HG02840 (cell line): ENCODE data around the gene TPSD1.
"Not testable (repeated sequence)": the region's sequence is repeated elsewhere in the genome, so short reads cannot be mapped to it uniquely, and the experiment has no call there.

Experiments
- ATAC-seq: cut with Tn5 transposase; IDR thresholded peaks from one replicate; pipeline ENCODE4 v1.9.1; 2021; ENCODE audit warnings: mild to moderate bottlenecking, moderate library complexity, moderate number of reproducible peaks; ENCODE audit not compliant: unreplicated experiment, low FRiP score

TPSD1 gene

DNA sequence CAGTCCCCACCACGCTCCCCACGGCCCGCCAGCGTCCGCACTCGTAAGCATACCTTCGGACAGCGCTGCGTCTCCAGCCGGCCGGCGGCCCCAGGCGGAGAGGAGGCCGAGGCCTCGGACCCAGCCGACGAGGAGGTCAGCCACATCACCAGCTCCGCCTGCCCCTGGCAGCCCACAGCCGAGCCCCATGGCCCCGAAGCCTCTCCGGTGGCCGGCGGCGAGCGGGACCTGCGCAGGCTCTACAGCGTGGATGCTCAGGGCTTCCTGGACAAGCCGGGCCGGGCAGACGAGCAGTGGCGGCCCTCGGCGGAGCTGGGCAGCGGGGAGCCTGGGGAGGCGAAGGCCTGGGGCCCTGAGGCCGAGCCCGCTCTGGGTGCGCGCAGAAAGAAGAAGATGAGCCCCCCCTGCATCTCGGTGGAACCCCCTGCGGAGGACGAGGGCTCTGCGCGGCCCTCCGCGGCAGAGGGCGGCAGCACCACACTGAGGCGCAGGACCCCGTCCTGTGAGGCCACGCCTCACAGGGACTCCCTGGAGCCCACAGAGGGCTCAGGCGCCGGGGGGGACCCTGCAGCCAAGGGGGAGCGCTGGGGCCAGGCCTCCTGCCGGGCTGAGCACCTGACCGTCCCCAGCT lies 35.7 kb upstream of the TPSD1 start:
- ATAC-seq = no peak

DNA sequence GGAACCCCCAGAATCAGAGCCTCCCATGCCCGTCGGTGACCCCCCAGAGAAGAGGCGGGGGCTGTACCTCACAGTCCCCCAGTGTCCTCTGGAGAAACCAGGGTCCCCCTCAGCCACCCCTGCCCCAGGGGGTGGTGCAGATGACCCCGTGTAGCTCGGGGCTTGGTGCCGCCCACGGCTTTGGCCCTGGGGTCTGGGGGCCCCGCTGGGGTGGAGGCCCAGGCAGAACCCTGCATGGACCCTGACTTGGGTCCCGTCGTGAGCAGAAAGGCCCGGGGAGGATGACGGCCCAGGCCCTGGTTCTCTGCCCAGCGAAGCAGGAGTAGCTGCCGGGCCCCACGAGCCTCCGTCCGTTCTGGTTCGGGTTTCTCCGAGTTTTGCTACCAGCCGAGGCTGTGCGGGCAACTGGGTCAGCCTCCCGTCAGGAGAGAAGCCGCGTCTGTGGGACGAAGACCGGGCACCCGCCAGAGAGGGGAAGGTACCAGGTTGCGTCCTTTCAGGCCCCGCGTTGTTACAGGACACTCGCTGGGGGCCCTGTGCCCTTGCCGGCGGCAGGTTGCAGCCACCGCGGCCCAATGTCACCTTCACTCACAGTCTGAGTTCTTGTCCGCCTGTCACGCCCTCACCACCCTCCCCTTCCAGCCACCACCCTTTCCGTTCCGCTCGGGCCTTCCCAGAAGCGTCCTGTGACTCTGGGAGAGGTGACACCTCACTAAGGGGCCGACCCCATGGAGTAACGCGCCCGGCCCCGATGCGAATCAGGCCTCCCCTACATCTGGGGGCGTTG lies 34.8 kb upstream of the TPSD1 start:
- ATAC-seq = no peak

DNA sequence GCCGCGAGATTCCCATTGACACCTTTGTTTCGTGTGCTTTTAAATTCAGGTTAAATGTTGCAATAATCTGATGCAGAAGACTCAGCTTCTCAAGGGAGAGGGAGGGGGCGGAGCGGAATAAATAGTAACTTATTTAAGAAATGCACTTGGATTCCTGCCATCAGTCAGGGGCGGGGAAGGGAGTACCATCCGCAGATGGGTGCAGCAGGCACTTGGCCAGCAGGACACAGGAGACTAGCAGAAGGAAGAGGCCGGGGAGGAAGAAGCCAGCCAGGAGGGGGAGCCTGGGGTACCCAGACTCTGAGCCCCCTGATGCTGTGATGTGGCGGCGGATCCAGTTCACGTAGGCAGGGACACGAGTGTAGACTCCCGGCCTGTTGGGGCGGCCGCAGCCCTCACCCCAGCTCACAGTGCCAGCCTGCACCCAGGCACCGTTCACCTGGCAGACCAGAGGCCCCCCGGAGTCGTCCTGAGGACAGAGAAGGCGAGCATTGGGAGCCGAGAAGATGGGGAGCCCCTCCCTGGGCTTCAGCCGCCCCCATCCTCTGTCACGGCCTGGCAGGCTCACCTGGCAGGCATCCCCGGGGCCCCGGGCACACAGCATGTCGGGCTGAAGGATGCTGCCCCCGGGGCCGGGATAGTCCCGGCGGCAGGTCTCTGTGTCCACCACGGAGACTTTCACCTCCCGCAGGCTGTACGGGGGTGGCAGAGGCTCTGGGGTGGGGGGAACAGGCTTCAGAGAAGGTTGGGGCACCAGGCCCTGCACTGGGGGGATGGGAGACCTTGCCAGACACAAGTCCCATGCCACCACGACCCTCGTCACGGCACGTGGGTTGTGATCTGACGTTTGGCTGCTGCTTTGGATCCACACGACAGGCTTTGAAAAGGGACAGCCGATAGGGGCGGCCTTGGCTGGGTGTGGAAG lies 34.0 kb upstream of the TPSD1 start:
- no peak for ATAC-seq

DNA sequence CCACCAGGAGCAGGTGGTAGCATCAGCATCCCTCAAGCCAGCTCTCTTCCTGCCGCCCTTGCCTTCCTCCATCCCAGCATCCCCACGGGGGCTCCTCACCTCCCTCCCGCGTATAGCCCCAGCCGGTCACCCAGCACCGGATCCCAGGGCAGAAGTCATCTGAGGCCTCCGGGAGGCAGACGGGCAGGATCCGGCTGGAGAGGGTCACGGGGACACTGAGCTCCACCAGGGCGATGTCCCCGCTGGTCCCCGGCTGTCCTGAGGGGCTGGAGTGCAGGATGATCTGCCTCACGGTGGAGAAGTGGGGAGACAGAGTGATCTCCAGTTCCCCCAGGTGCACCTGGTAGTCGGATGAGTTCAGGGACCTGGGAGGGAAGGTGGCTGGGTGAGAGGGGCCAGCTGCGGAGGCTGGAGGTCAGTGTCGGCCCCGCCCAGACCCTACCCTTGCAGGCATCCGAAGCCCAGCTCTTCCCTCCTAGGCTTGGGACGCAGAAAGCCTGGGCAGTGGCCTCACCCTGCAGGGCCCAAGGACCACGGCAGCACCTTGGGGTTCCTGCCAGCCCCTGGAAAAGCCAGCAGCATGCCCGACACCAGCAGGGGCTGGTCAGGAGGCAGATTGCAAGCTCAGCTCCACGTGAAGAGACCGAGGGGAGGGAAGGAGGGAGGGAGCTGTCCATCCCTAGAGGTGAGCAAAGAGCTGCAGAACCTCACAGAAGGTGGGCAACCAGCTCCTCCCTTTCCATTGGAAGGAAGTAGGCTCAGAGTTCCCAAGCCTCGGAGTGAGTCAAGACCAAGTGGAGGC lies 33.1 kb upstream of the TPSD1 start:
- ATAC-seq = no peak

DNA sequence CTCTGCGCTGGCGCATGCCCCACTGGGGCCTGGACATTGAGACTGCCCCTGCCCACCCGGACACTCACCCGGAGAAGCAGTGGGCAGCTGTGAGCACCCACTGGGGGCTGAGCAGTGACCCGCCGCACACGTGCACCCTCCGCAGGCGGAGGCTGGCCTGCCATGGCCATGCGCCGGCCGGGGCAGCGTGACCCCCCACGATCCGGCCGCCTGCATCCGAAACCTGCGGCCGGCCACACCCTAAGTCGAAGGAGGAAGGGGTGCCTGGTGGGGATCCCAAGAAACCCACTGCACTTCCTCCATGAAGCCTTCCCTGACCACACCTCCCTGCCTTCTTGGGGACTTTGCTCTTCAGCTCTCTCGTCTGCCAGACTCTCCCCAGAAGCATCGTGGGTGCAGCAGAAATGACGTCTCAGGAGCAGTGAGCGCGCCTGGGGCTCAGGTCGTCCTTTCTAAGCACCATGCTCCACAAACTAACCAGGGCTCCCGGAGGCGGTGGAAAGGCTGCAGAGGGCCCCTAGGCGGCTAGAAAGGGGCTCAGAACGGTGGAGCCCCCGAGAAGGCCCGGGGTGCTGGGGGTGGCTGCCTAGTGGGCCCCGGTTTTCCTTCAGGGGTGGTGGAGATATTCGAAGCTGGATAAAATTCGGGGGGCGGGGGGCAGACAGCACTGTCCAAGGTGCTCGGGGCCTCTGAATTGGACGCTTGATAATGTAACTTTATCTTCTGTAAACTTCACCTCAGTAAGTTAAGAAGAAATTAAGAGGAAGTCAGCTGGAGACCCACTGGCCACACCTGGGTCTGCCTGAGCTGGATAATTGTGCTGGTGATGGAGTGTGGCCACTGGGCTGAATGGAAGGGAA lies 32.3 kb upstream of the TPSD1 start:
- no peak for ATAC-seq

- no peak for ATAC-seq
Observed at GRCh38 chr16:1224558-1224957, 31.3 kb upstream of the TPSD1 start.

DNA sequence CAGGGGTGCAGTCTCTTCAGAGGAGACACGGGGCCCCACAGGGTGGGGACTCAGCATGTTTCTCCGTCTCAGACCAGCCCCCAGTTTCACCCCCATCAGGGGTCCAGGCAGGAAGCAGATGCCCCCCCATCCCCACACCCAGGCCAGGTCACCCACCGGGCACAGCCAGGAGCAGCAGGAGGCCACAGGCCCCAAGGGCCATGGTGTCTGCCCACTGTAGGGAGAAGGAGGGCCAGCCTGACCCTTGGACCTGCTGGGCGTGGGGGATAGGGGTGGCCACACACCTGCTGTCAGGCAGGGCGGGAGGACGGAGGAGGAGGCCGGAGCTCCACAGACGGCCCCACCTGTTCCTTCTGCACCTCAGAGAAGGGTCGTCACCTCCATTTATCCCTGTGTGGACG lies 30.8 kb upstream of the TPSD1 start, which contains the start of gene TPSG1:
Gene TPSG1, minus strand, starts transcription at position 218 of the 401 bp plus-strand sequence. Its CDS starts 16 bp downstream, at position 202.
- ATAC-seq = no peak

DNA sequence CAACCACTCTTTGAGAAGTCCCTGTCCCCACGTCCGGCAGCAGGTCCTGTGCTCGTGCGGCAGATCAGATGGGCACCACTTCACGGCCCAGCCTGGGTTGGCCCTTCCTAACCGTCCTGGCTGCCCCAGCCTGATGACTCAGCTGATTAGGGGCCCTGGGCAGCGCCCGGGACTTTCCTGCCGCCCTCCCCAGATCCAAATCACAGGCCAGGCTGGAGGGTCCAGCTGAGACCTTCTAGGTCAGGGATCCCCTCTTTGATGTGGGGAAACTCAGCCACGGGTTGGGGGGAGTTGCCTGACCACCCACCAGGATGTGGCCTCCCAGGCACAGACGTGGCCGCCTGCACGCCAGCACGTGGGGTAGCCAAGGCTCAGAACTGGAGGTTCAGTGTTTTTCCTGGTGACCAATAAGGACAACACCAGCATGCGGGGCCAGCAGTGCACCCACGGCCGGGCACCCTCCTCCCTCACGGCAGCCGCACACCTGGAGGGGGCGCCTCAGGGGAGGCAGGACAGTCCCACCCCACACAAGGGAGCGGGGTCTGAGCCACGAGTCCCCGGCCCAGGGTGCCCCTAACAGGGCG lies 30.0 kb upstream of the TPSD1 start:
- ATAC-seq = not testable (repeated sequence)

DNA sequence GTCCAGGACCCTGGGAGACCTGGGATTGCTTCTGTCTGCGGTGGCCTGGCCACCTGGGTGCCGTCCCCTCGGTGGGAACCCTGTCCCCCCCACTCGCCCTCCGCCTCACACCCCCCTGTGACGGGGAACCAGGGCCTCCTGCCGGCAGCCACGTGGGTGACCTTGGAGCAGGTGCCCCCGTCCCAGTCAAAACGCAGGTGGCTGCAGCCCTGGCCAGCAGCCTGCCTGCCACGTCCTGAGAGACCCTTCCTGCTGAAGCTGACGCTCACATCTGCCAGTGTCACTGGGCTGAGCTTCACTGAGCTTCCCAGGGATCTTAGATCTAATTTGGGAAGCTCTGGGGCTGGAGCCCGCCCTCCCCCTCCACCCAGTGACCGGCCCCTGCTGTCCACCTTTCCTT lies 29.2 kb upstream of the TPSD1 start:
- not testable (repeated sequence) for ATAC-seq

DNA sequence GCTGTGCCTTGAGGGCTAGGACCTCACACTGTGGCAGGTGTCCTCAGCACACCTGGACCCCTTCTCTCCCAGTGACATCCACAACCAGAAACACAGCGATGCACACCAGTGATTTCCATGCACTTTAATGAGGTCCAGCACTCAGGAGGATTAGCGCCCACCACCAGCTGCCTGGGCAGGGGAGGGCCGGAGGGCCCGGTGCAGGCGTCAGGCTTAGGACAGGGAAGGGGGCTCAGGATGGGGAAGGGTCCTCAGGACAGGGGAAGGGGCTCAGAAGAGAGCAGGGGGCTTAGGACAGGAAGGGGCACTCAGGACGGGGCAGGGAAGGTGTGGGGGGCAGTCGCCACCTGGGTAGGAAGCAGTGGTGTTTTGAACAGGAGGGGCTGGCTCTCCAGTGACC lies 27.6 kb upstream of the TPSD1 start:
- ATAC-seq = not testable (repeated sequence)

- not testable (repeated sequence) for ATAC-seq
Observed at GRCh38 chr16:1229476-1229875, 26.4 kb upstream of the TPSD1 start.

DNA sequence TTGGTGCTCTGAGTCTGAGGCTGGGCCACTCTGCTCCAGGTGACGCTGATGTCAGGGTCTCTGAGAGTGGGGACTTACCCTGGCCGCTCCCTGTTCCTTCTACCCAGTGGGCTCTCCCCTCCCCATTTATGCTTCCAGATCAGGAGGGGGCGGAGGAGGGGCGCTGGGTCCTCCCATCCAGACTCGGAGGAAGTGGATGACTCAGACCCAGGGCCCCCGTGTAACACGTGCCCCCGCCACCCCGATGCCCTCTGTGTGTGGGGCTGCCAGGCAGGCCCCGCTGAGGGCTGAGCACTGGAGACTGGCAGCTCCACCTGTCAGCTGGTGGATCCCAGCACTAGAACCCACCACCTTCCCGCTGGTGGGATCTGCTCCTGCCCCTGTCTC lies 25.8 kb upstream of the TPSD1 start, which contains the start of gene TPSB2:
Gene TPSB2, minus strand, starts transcription at position 101 of the 387 bp plus-strand sequence. CDS start 233 bp downstream, outside the sequence.
- not testable (repeated sequence) for ATAC-seq

- ATAC-seq = not testable (repeated sequence)
Observed at GRCh38 chr16:1230471-1231212, 25.2 kb upstream of the TPSD1 start.

GRCh38 chr16:1231301-1231700 lies 24.6 kb upstream of the TPSD1 start:
- not testable (repeated sequence) for ATAC-seq

DNA sequence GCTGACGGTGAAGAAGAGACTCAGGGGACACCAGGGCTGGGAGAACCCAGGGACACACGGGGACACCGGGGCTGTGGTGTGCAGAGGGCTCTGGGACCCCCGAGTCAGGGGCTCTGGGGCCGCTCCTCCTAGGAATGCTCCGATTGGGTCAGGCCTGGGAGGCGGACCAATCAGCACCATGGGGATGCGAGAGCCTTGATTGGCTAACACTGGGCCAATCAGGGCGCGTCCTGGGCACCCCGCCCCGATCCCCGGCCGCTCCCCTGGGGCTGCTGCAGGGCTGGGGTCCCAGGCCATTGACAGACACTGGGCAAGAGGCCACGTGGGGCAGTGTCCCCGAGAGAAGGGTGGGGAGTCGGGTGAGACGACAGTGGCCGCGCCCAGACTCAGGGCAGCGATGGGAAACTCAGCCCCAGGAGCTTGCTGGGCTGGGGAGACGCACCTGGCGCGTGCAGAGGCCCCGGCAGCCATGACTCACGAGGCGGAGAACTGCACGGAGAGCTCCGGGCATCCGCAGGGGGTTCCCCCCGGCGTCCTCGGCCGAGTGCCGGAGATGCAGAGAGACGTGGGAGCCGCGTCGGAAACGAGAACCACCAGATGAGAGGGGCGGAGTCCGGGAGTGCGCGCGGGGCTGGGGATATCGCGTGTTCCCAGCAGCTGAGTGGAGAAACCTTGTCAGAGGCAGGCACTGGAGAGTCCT lies 23.7 kb upstream of the TPSD1 start:
- ATAC-seq = not testable (repeated sequence)

- not testable (repeated sequence) for ATAC-seq
Observed at GRCh38 chr16:1236659-1237058, 19.2 kb upstream of the TPSD1 start.

- no peak for ATAC-seq
Observed at GRCh38 chr16:1237990-1238389, 17.9 kb upstream of the TPSD1 start.
